ENCODE measurements around the gene ARMCX1. TPM values are rescaled to one million over a fixed set of nuclear protein-coding genes. Genes with fewer than 3 reads are reported as not detected.

The ARMCX1 gene
- total and polyA plus RNA-seq, 3 donors (not counting 1 experiment from before 2014, with no cell fraction given), result 8.8 to 22.0 (median 13.8) TPM

Other genes with a start within 250 kb of the ARMCX1 start
- gene TIMM8A, start 201.8 kb upstream of the ARMCX1 start, total RNA-seq, result 10 to 100 TPM in 1 of 2 donors, 1 to 10 TPM in 1; 7.8 to 19.9 TPM
- 16.0 TPM for gene TIMM8A, start 201.8 kb upstream of the ARMCX1 start, polyA plus RNA-seq
- under 1 TPM in 1 of 2 donors, not detected in 1; under 0.01 TPM for gene BTK, start 164.4 kb upstream of the ARMCX1 start, total RNA-seq
- gene BTK, start 164.4 kb upstream of the ARMCX1 start, polyA plus RNA-seq, result not detected
- gene RPL36A, start 159.5 kb upstream of the ARMCX1 start, total RNA-seq, result 100 to 1,000 TPM; 288 to 293 TPM
- gene RPL36A, start 159.5 kb upstream of the ARMCX1 start, polyA plus RNA-seq, result 2,001 TPM
- gene GLA, start 142.6 kb upstream of the ARMCX1 start, total RNA-seq, result 10 to 100 TPM; 21.3 to 28.8 TPM
- gene GLA, start 142.6 kb upstream of the ARMCX1 start, polyA plus RNA-seq, result 43.4 TPM
- 10 to 100 TPM; 49.1 to 51.2 TPM for gene HNRNPH2, start 142.3 kb upstream of the ARMCX1 start, total RNA-seq
- gene HNRNPH2, start 142.3 kb upstream of the ARMCX1 start, polyA plus RNA-seq, result 29.6 TPM
- gene ARMCX4, start 65.1 kb upstream of the ARMCX1 start, total RNA-seq, result 1 to 10 TPM; 1.8 to 3.5 TPM
- 0.16 TPM for gene ARMCX4, start 65.1 kb upstream of the ARMCX1 start, polyA plus RNA-seq
- 10 to 100 TPM; 29.5 to 36.1 TPM for gene ARMCX6, start 67.5 kb downstream of the ARMCX1 start, total RNA-seq
- gene ARMCX6, start 67.5 kb downstream of the ARMCX1 start, polyA plus RNA-seq, result 26.2 TPM
- 10 to 100 TPM; 29.7 to 46.7 TPM for gene ARMCX3, start 72.6 kb downstream of the ARMCX1 start, total RNA-seq
- gene ARMCX3, start 72.6 kb downstream of the ARMCX1 start, polyA plus RNA-seq, result 12.2 TPM
- 10 to 100 TPM; 26.0 to 59.7 TPM for gene ARMCX2, start 109.3 kb downstream of the ARMCX1 start, total RNA-seq
- 6.0 TPM for gene ARMCX2, start 109.3 kb downstream of the ARMCX1 start, polyA plus RNA-seq